GM12874 (cell line): ENCODE measurements around the gene ALMS1.

Experiments
- TF ChIP-seq, protein P1 (sequence below): IDR thresholded peaks from 2 replicates; pipeline ENCODE4 v1.5.1; 2011; ENCODE audit warnings: low read depth, mild to moderate bottlenecking, control low read depth, low read length, moderate library complexity; ENCODE audit not compliant: insufficient read depth

ALMS1 gene

DNA sequence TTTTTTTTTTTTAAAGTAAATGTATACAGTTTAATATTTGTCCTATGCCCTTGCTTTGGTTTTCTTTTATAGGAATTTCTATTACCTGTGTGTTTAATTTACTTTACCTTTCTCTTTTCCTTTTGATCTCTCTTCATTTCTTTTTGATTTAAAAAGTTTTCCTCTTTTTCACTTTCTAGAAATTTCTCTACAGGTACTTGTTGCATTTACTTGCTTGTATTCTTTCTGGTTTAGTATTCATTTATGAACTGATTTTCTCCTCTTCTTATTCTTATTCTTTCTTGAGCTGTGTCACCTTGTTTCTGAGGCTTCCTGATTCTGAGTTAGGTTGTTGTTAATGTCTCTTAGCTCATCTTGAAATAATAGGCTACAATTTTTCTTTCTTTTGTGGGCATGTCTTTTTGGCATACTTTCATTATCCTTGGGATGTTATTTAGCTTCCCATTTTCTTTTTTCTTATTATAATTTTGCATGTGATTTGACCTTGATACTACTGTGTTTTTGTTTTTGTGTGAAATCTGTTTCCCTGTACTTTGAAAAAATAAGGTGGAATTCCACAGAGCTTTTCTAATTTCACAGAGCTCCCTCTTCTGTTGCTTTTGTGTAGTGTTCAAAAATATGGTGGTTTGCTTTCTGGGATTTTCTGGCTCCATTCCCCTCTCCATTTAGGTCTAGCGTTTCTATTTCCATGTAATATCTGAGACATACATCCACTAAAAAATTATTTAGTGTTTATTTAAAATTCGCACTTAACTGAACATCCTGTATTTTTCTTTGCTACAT lies 25.5 kb upstream of the ALMS1 start:
- TF ChIP-seq, protein P1, sequence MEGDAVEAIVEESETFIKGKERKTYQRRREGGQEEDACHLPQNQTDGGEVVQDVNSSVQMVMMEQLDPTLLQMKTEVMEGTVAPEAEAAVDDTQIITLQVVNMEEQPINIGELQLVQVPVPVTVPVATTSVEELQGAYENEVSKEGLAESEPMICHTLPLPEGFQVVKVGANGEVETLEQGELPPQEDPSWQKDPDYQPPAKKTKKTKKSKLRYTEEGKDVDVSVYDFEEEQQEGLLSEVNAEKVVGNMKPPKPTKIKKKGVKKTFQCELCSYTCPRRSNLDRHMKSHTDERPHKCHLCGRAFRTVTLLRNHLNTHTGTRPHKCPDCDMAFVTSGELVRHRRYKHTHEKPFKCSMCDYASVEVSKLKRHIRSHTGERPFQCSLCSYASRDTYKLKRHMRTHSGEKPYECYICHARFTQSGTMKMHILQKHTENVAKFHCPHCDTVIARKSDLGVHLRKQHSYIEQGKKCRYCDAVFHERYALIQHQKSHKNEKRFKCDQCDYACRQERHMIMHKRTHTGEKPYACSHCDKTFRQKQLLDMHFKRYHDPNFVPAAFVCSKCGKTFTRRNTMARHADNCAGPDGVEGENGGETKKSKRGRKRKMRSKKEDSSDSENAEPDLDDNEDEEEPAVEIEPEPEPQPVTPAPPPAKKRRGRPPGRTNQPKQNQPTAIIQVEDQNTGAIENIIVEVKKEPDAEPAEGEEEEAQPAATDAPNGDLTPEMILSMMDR = peak; percentile 26; the same call in 1 of the 2 replicates

DNA sequence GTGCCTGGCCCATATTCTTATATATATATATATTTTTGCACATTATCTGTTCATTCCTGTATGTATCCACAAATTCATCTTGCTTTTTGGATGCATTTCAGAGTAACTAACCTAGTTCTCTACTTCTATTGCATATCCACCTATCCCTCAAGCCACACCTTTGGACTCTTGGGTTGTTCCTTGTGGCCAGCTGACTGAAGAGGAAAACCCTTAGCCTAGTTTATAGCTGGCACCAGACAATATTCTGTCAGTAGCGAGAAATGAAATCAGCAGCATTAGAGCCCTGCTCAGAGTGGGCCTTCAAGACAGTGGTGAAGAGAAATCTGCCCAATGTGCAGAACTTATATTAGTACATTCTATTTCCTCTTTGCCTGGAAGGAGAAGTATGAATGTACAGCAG lies 19.6 kb upstream of the ALMS1 start:
- TF ChIP-seq, protein P1 = no peak

DNA sequence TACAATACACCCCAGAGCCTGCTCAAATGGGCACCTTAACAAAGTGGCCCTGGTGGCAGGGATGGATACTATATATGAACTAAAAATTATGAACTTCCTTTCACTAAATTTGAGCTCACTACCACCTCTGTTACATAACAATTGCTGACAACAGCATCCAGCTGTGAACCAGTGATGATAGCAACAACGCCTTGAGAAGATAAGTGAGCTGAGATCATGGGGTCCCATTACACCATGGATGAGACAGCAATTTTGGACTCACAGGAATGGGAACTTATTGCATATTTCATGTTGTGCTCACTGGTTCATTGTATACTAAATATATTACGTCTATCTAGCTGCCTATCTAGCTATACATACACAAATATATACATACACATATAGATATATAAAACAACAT lies 16.9 kb upstream of the ALMS1 start:
- TF ChIP-seq, protein P1 = no peak

DNA sequence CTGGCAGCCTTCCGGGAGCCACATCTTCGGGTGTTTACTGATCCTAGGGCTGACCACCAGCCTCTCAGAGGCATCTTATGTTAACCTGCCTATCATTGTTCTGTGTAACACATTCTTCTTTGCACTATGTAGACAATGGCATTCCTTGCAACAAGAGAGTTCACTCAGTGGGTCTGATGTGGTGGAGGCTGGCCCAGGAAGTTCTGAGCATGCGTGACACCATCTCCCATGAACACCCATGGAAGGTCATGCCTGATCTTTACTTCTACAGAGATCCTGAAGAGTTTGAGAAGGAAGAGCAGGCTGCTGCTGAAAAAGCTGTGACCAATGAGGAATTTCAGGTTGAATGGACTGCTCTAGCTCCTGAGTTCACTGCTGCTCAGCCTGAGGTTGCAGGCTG lies 15.3 kb upstream of the ALMS1 start:
- TF ChIP-seq, protein P1 = no peak

DNA sequence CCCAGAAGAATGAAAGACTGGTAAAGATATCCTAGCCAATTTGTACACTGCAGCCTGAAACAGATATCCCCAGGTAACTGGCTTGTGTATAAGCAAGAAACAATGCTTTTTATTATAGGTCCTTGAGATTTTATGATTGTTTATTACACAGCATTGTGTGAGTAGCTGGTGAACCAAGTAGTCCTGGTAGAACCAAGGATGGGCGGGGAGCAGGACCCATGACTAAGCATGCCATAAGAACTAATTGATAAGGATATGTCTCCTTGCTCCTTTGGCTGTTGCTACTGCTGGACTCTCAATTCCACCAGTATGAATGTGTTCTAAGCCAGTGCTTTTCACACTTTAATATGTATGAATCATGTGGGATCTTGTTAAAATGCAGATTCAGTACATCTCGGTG lies 12.3 kb upstream of the ALMS1 start:
- TF ChIP-seq, protein P1 = no peak

DNA sequence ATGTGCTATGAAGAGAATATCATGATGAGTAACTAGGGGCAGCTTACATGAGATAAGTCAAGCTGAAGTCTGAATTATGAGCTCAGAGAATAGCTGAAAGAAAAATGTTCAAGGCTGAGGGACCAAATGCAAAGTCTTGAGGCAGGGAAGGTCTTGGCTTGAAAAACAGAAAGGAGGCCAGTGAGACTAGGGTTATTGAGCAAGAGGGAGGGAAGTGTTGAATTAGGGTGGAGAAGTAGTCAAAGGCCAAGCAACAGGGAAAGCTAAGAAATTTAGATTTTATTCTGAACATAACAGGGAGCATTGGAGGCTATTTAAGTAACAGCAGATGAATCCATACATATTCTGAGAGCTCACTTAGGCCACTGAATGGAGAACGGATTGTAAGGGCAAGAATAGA lies 11.4 kb upstream of the ALMS1 start:
- TF ChIP-seq, protein P1 = no peak

DNA sequence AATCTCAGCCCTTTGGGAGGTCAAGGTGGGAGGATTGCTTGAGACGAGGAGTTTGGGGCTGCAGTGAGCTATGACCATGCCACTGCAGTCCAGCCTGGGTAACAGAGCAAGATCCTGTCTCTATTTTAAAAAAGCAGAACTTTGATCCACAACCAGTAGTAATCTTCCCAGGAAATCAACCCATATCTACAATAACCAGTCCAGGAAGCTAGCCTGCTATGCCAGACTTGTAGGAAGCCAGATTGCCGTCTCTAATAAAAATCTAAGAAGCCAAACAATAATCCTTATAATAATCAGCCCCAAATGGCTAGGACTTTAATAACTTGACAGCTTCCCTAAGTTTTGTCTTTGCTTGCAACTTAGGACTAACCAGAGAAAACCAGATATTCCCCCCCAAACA lies 9.0 kb upstream of the ALMS1 start:
- TF ChIP-seq, protein P1 = no peak
